H7 (cell line): ENCODE results near the gene HOXD12. TPM values are rescaled to one million over a fixed set of nuclear protein-coding genes. Genes with fewer than 3 reads are reported as not detected.

Experiments
- DNase-seq: peaks from one replicate; pipeline ENCODE4 v3.0.0; 2012
- H3K27me3 ChIP-seq: 2 replicates; pipeline ENCODE4 v1.6.0; 2011; ENCODE audit warnings: mild to moderate bottlenecking, low read length; ENCODE audit not compliant: control insufficient read depth, insufficient read depth
- H3K36me3 ChIP-seq: replicated peaks from 2 replicates; pipeline ENCODE4 v1.5.1; 2011; ENCODE audit warnings: low read length; ENCODE audit not compliant: control insufficient read depth, insufficient read depth
- H3K4me3 ChIP-seq: 2 replicates; pipeline ENCODE4 v1.5.1; 2011; ENCODE audit warnings: low read depth, mild to moderate bottlenecking, control low read depth, low read length, moderate library complexity; ENCODE audit not compliant: insufficient read depth
- total RNA-seq: library from RNA; depleted of rRNA; stranded (reverse); fragments of >200 nt; shearing (Covaris generic); gene quantifications from 2 replicates; pipeline ENCODE4 v1.2.3, GENCODE V29; 2014

The HOXD12 gene
- total RNA-seq, 1 experiment from 2014 or later = not detected

GRCh38 chr2:176131848-176132158 lies 32.2 kb downstream of the HOXD12 start:
- Histone ChIP-seq H3K36me3 (no peaks in the 10 kb centered on the region), H3K27me3 (peaks cover 100% of the 10 kb centered on the region), H3K4me3 (no peak overlapping the region)
- DNase-seq = no peak

- Histone ChIP-seq H3K4me3 (no peak overlapping the region), H3K27me3 (peaks cover 100% of the 10 kb centered on the region), H3K36me3 (no peaks in the 10 kb centered on the region)
- DNase-seq = no peak
These were observed 32.9 kb downstream of the HOXD12 start for GRCh38 chr2:176132205-176133171.

GRCh38 chr2:176133389-176133788 lies 33.8 kb downstream of the HOXD12 start:
- Histone ChIP-seq H3K4me3 (no peak overlapping the region), H3K36me3 (no peaks in the 10 kb centered on the region), H3K27me3 (peaks cover 100% of the 10 kb centered on the region)
- DNase-seq = no peak

GRCh38 chr2:176134035-176134434 lies 34.4 kb downstream of the HOXD12 start:
- H3K27me3 ChIP-seq = peaks cover 100% of the 10 kb centered on the region
- DNase-seq = no peak

GRCh38 chr2:176135035-176135440 lies 35.4 kb downstream of the HOXD12 start:
- Histone ChIP-seq H3K4me3 (no peak overlapping the region), H3K27me3 (peaks cover 100% of the 10 kb centered on the region), H3K36me3 (no peaks in the 10 kb centered on the region)
- no peak for DNase-seq

More at GRCh38 chr2:176134035-176134434, 34.4 kb downstream of the HOXD12 start:
- H3K36me3 ChIP-seq = no peaks in the 10 kb centered on the region
- no peak overlapping the region for H3K4me3 ChIP-seq

- peaks cover 98% of the 10 kb centered on the region for H3K27me3 ChIP-seq
These were observed 37.0 kb downstream of the HOXD12 start for GRCh38 chr2:176136374-176137251.

GRCh38 chr2:176137252-176137580 lies 37.6 kb downstream of the HOXD12 start:
- Histone ChIP-seq H3K27me3 (peaks cover 98% of the 10 kb centered on the region), H3K36me3 (no peaks in the 10 kb centered on the region), H3K4me3 (no peak overlapping the region)
- DNase-seq = no peak

More at GRCh38 chr2:176136374-176137251, 37.0 kb downstream of the HOXD12 start:
- peak overlapping the region; percentile 32 for H3K4me3 ChIP-seq
- H3K36me3 ChIP-seq = no peaks in the 10 kb centered on the region
- peak; percentile 83 for DNase-seq

- H3K36me3 ChIP-seq = no peaks in the 10 kb centered on the region
- H3K4me3 ChIP-seq = no peak overlapping the region
- peaks cover 98% of the 10 kb centered on the region for H3K27me3 ChIP-seq
- DNase-seq = no peak
These were observed 38.3 kb downstream of the HOXD12 start for GRCh38 chr2:176137906-176138305.

- Histone ChIP-seq H3K36me3 (no peaks in the 10 kb centered on the region), H3K4me3 (no peak overlapping the region), H3K27me3 (peaks cover 98% of the 10 kb centered on the region)
- no peak for DNase-seq
These were observed 38.9 kb downstream of the HOXD12 start for GRCh38 chr2:176138526-176138922.

- H3K36me3 ChIP-seq = no peaks in the 10 kb centered on the region
- peaks cover 98% of the 10 kb centered on the region for H3K27me3 ChIP-seq
- DNase-seq = peak; percentile 50
- no peak overlapping the region for H3K4me3 ChIP-seq
These were observed 39.5 kb downstream of the HOXD12 start for GRCh38 chr2:176138923-176139660.

GRCh38 chr2:176139661-176140512 lies 40.3 kb downstream of the HOXD12 start:
- peak; percentile 54 for DNase-seq
- Histone ChIP-seq H3K27me3 (peaks cover 96% of the 10 kb centered on the region), H3K4me3 (peak overlapping the region; percentile 8; the same call in 1 of the 2 replicates), H3K36me3 (no peaks in the 10 kb centered on the region)

- Histone ChIP-seq H3K27me3 (peaks cover 96% of the 10 kb centered on the region), H3K36me3 (no peaks in the 10 kb centered on the region), H3K4me3 (peak overlapping the region; percentile 52)
- peak; percentile 99 for DNase-seq
These were observed 41.1 kb downstream of the HOXD12 start for GRCh38 chr2:176140513-176141317.

- Histone ChIP-seq H3K4me3 (no peak overlapping the region), H3K27me3 (peaks cover 96% of the 10 kb centered on the region), H3K36me3 (no peaks in the 10 kb centered on the region)
- DNase-seq = no peak
These were observed 42.7 kb downstream of the HOXD12 start for GRCh38 chr2:176142281-176142680.
